GM19324 (cell line): Measurements from ENCODE around the gene RAN.
"Not testable (repeated sequence)": the region's sequence is repeated elsewhere in the genome, so short reads cannot be mapped to it uniquely, and the experiment has no call there.

Experiments
- ATAC-seq: cut with Tn5 transposase; IDR thresholded peaks from one replicate; pipeline ENCODE4 v1.9.1; 2021; ENCODE audit warnings: mild to moderate bottlenecking, moderate library complexity; ENCODE audit not compliant: unreplicated experiment, low FRiP score

RAN gene

DNA sequence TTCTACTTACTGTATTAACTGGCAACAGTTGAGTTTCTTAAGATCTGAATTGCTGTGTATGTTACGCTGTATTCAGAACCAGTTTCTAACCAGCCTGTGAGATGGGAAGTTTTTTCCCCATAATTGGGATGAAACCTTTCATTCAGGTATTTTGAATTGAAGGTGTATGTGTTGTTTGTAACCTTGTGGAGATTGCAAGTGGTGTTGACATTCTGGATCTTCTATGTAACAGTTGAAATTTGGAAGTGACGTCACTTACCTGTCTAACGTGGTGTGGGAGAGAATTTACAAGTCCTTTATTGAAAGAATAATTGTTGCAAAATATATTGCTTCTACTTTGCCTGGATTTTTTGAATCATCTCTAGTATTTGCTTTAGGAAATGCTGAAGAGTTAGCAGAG is 5.5 kb downstream of the RAN start:
- no peak for ATAC-seq

DNA sequence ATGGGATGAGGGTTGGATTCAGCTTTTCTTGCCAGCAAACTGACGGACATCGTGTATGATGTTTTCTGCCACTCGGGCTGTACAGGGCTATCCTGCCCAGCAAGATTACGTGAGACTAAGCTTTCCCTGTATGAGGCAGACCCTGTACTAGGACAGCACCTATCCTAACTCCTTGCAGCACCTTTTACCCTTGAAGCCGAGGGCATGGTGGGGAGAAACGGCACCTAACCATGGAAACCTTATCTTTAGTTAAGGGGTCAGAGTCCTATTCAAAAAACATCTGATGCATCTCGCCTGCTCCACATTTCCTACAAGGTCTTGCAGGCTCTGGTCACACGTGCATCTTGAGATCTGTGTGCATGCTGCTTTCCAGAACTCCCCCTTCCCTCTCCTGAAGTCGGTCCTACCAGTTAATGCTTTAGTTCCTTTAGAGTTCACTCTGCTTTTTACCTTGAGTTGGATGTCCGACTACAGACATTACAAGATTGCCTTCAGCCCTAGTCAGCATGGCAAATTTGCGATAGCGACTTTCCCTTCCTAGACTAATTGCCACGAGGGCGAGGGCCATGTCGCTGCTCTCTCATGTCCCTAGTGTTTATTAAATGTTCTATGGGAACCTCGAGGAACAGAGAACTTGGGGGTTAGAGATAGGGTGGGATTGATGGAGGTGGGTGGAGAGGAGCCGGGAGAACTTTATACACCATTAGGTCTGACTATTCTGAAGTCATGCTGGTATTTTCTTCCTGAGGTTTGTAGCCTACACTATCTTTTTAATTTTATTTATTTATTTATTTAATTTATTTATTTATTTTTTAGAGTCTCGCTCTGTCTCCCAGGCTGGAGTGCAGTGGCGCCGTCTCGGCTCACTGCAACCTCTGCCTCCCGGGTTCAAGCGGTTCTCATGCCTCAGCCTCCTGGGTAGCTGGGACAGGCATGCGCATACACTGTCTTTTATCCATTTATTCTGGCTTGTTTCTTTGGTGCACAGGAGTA is 6.6 kb downstream of the RAN start:
- ATAC-seq, result no peak

DNA sequence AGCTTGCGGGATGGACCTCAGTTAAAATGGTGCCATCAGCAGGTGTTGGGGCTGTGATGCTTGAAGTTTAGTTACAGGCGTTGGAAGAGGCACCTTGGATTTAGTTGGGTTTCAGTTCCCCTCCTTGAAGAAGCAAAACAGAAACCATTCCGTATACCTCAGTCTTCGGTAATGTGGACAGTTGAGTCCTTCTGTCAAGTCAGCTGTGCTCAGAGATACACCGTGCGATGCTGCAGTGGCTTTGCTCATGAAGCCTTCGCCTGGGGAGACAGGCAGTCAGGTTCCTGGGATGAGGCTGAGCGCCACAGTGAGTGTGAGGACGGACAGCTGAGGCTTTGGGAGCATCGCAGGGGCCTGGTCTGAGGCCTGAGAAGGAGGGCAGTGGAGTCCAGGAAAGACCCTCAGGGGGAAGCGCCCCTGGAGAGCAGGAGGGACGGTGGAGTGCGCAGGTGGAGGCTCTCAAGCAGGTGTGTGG is 7.4 kb downstream of the RAN start:
- ATAC-seq, result peak; percentile 76

DNA sequence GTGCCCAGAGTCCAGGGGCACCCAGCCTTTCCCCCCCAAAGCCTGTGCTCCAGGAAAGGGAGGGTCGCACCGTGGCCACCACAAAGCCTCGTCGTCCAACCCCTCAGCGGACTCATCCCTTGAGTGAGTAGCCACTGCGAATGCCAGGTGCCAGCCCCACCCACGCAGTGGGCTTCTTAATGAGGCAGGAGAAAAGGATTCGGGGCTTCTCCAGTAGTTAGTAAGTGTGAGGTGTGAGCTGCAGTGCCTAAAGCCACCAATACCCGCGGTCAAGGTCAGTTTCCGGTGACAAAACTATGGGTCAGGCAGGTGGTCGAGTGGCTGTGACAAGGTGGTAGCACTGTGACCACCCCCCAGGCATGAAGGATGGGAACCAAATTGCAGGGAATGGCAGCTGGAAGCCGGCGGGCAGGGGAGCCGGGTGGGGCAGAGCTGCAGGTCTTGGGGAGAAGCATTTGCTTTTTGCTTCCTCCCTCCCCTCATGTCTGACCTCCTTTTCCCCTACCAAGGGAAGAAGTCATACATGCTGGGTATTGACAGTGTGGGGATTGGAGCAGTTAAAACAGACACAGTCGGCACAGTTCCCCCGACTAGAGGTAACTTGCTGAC is 8.0 kb downstream of the RAN start:
- ATAC-seq, result peak; percentile 14

DNA sequence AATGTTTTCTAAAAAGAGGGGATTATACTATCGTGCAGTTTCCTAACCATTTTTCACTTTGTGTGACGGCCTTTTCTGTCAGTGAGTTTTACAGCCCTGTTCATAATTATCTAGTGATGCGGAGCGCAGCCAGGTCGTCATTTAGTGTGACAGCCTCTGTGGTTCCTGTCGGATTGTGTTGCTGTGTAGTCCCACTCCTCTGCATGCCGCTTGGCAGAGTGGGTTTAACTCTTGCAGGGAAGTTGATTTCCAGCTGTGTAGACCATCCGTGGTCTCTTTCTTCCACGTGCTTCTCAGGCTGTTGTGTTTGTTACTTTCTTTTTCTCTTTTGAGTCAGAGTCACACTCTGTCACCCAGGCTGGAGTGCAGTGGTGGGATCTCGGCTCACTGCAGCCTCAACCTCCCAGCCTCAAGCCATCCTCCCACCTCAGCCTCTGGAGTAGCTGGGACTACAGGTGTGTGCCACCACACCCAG is 8.6 kb downstream of the RAN start:
- ATAC-seq, result peak; percentile 50

DNA sequence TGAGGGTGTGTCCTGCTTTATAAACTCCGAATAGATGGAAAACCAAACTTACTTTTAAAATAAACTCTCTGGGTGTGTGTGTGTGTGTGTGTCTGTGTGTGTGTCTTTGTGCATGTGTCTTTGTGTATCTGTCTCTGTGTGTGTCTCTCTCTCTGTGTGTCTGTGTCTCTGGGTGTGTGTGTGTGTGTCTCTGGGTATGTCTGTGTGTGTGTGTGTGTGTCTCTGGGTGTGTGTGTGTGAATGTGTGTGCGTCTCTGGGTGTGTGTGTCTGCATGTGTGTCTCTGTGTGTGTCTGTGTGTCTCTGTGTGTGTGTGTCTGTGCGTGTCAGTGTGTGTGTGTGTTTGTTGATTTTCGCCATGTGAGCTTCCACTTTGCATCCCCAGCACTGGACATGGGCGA is 9.2 kb downstream of the RAN start:
- ATAC-seq, result no peak

DNA sequence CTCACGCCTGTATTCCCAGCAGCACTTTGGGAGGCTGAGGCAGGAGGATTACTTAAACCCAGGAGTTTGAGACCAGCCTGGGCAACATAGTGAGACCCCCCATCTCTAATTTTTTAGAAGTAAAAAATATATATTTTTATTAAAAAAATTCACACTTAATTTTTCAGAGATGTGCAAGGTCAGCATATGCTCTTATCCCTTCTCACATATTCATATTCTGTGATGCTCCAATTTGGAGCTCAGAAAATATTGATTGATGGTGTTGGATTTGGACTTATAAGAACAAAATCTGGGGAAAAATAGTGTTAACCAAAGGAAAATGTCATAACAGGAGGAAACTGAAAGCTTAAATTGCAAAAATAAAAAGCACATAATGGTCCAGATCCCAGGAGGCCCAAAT is 9.7 kb downstream of the RAN start:
- no peak for ATAC-seq

DNA sequence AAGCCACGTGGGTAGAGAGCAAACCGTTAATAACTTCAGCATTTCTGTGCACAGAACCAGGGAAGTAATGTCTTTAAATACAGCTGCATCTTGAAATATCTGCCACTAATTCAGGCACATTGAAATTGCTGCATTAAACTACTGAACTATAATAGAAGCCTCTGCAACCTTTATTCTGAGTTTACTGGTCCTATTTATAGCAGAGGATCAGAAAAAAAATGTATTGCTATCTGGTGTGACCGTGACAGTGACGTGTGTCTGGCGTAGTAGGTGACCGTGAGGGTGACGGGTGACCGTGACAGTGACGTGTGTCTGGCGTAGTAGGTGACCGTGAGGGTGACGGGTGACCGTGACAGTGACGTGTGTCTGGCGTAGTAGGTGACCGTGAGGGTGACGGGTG is 15.3 kb downstream of the RAN start:
- ATAC-seq, result not testable (repeated sequence)

DNA sequence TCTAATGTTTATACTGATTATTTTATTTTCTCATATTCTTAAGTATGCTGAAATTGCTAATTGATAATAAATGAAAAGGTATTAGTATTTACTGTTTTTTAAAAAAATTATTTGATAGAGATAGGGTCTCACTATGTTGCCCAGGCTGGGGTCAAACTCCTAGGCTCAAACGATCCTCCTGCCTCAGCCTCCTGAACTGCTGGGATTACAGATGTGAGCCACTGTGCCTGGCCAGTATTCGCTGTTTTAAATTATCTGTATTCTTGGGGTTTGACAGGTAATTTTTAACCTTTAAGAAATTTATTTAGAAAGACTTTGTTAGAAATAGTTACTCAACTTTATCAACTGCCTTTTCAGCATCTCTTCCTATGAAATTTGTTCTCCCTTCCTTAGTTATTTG is 32.2 kb downstream of the RAN start:
- no peak for ATAC-seq

DNA sequence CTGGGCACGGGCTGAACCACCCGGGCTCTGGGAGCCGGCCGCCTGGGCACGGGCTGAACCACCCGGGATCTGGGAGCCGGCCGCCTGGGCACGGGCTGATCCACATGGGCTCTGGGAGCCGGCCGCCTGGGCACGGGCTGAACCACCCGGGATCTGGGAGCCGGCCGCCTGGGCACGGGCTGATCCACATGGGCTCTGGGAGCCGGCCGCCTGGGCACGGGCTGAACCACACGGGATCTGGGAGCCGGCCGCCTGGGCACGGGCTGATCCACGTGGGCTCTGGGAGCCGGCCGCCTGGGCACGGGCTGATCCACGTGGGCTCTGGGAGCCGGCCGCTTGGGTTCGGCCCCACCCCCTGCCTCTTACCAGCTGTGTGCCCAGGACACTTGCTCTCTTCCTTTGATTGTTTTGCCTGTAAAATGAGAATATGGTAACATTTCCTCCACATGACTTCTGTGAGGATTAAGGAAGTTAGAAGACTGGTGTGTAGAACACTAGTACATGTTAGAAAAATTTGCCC is 33.1 kb downstream of the RAN start:
- ATAC-seq, result not testable (repeated sequence)

DNA sequence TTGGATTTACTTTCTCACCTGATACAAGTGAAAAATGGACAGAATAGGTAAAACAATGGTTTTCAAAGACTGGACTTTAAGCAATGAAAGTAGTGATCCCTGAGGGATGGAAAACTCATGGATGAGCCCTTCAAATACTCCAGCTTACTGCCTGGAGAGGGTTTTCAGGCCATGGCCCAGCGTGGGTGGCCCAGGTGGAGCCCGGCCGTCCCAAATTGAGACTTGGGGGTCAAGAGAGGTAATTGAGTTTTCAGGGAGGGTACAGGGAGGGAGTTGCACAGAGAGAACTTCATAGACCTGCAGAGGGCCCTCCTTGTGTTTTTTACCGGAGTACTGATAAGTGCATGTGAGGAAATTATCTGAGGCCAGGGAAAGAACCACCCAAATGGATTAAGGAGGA is 37.2 kb downstream of the RAN start:
- no peak for ATAC-seq

DNA sequence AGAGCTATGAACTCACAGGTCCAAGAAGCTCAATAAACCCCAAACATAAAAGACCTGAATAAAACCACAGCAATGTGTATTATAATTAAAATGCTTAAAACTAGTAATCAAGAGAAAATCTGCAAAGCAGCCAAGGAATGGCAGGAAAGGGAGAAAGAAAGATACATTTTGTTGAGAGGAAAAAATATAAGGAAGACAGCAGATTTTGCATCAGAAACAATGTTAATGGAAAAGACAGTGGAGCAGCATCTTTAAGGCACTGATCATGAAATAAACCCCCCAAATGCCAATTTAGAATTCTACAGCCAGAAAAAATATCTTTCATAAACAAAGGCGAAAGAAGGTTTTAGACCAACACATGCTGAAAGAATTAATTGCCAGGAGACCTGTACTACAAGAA is 39.3 kb downstream of the RAN start:
- ATAC-seq, result no peak

DNA sequence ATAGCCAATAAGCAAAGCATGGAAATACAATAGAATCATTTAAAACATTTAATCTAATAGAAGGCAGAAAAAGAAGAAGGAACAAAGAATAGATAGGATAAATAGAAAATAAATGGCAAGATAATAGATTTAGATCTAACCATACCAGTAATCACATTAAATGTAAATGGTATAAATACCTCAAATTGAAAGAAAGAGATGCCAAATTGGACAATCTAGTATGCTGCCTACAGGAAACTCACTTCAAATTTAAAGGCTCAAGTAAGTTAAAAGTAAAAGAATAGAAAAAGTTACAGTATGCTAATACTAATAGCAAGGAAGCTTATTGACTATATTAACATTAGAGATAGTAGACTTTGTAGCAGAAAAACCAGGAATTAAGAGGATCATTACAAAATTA is 40.1 kb downstream of the RAN start:
- no peak for ATAC-seq

DNA sequence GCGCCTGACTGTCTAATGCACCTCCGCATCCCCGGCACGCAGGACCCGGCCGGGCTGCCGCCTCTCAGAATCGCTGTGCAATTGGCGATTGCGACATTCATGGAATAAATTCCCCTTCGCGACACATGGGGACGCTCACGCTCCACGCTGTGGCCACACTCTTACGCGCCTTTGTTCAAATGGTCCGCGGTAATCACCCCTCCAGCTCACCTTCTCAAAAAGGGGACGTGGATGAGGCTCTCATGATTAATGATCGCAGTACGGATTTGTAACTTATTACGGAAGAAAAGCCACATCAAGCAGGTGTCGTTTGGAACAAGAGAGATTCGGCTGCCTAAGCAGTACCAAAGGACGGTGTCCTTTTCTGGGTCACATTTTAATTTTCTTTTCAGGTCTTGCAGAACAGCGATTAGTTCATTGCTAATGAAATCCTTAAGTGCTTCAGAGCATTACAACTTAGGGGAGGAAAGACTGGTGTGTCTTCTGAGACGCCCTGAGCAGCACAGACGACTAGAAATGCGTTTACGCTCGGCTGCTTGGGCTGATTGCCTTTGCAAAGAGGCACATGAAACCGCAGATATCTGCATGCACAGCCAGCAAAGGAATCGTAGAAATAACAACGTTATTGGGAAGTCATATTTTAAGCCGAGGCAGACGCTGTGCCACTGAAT is 44.5 kb downstream of the RAN start:
- ATAC-seq, result no peak

DNA sequence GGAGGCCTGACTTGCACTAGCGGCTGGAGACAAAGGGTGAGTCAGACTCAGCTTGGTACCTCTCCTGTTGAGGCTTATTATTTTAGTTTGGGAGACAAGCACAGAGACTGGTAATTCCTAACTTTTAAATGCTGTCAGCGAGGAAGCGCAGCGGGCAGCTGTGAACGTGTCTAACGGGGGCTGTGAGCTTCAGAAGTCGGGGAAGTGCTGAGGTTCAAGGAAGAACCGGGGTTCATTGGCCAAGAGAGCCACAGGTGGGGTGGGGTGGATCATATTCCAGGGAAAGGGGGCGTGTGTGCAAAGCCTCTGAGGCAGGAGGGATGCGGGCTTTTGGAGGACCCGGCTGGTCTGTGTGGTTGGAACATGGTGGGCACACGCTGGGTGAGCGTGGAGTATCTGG is 45.7 kb downstream of the RAN start:
- no peak for ATAC-seq

DNA sequence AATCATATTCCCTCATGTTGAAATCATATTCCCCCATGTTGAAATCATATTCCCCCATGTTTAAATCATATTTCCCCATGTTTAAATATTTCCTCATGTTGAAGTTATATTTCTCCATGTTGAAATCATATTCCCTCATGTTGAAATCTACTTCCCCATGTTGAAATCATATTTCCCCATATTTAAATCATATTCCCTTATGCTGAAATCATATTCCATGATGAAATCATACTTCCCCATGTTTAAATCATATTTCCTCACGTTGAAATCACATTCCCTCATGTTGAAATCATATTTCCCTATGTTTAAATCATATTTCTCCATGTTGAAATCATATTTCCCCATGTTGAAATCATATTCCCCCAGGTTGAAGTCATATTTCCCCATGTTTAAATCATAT is 47.2 kb downstream of the RAN start:
- ATAC-seq, result no peak

DNA sequence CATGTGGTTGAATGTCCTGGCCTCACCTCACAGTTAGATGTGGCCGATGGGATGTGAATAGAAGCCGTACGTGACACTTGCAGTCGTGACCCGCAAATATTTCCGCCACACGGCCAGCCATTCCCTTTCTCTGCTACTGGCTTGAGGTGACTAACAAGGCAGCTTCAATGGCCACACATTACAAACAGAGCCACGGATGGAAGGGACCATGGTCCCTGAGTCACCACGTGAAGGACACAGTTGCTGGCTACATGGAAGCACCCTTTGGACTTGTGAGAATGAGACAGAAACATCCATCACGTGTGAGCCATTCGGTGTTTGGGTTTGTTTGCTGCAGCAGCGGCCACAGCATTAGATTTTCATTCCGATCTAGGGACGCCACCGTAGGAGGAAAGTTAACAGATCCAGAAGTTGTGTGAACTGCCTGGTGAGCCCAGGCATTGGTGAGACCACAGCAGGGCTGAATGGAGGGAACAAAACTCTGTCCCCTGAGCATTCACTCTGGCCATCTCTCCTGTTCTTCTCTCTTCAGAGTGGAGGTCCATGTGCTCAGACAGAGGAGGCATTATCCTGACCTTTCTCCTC is 48.3 kb downstream of the RAN start:
- ATAC-seq, result no peak

DNA sequence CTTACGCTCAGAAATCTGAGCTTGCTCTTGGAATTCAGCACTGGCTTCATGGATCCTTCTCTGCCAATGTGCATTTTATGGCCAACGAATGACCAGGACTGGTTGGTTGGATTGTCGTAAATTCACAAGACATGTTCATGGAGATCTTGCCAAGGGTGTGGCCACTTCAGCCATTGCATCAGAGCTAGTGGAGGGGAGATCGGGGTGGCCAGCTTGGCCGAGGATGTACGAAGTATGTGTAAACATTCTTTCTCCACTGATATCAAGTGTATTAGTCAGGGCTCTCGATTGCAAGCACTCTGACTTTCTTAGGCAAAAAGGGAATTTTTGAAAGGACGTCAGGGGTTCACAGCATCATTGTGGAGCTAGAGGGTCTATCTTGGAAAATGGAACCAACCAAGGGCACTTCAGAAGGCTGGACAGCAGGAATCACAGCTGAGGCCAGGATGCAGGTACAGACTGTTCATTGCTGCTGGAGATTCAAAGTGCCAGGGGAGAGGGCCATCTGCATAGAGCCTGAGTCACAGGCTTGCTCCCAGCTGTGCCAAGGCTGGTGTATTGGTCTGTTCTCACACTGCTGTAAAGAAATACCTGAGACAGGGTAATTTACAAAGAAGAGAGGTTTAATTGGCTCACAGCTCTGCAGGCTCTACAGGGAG is 49.0 kb downstream of the RAN start:
- ATAC-seq, result no peak

DNA sequence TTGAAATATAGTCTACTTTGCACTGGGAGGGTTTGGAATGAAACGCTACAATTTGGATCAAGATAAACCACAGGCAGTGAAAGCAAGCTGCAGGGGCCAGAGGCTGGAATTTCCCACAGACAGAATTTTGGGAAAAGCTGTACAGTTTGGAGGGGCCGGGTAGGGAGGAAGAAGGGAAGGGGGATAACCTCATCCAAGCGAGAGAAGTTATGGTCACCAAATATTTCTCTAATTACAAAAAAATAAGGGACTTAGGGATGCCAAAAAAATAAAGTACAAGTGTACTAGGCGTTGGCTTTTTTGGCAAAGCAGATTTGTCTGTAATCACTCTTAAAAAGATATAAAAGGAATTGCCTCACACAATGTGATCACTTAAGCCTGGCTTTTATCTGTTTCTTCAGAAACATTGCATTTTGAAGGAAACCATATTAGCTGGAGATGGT is 50.7 kb downstream of the RAN start:
- ATAC-seq, result no peak
